Activated CD8-positive, alpha-beta memory T cell treated with anti-CD3 and anti-CD28 coated beads for 24 hours (primary cell): Measurements from ENCODE around the gene FAM114A2.
"Not testable (repeated sequence)": the region's sequence is repeated elsewhere in the genome, so short reads cannot be mapped to it uniquely, and the experiment has no call there.

ENCODE experiments used
- DNase-seq: peaks from one replicate; pipeline ENCODE4 v3.0.0-alpha.2; 2020

Gene FAM114A2

DNA sequence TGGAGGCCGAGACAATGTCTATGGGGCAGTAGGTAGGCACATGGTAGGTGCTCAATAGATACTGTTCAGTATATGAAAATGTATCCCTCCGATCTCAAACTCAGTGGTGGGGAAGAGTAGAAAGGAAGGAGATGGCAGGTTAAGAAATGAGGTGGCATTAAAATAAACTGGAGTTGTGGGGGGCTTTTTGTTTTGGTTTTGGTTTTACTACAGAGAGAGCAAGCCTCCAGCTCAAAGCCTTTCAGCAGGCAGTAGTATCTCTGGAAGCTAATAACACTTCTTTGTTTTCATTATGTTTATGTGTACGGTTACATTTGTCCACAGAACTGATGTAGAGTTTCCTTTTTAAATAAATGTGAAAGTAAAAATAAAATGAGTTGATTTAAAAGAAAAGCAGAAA lies 8.6 kb upstream of the FAM114A2 start:
- no peak for DNase-seq

DNA sequence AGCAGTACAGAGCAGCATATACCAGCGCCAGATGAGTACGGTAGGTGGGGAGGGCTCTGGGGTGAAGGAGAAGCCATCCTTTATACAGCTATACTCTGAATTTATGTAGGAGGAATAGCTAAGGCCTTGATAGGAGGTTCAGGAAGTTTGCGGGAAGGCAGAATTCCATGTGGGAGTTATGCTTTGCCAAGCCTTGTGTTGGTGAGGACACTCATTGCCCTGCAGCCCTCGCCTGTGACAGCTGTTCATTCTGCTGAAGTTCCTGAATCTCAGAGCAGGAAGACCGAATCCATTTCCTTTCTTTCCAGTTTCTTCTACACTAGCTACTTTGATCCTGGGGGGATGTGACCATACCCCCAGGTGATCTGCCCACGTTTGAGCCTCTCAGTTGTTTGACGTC lies 7.8 kb upstream of the FAM114A2 start:
- no peak for DNase-seq

DNA sequence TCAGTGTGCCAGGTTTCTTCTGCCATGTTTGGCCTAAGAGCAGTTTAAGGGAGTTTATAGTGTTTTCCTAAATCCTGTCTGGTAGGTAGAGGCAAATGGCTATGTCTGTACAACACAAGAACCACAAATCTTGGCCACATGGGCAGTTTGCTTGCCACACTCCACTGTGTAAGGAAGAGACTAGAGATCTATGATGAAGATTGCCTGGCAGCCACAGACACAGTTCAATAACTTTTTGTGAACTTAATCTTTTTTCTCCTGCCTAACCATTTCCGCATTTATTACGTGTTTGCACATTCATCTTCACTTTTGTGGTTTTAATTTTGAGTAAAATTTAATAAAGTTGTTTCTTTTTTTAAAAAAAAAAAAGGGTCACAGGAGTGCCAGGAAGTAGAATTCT lies 5.9 kb upstream of the FAM114A2 start:
- DNase-seq = no peak

GRCh38 chr5:154044099-154044498 lies 5.4 kb upstream of the FAM114A2 start:
- DNase-seq = no peak

DNA sequence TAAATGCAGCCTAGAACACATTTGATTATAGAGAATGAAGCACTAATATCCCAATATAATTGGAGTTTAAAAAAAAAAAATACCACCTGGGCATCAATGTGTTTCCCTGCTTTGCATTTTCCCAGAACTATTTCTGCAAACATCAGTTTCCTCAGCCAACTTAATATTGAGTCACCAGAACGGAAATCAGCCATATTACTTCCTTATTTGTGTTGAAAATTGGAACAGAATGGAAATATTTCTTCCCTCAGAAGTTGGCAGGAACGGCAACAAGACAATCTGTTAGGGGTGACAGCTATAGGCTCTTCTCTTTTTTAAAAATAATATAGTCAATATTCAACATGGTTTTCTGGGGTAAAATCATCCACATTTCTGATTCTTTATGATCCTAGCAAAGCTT lies 4.1 kb upstream of the FAM114A2 start:
- DNase-seq = no peak

- DNase-seq = no peak
These were observed 734 bp upstream of the FAM114A2 start for GRCh38 chr5:154039458-154039829.

DNA sequence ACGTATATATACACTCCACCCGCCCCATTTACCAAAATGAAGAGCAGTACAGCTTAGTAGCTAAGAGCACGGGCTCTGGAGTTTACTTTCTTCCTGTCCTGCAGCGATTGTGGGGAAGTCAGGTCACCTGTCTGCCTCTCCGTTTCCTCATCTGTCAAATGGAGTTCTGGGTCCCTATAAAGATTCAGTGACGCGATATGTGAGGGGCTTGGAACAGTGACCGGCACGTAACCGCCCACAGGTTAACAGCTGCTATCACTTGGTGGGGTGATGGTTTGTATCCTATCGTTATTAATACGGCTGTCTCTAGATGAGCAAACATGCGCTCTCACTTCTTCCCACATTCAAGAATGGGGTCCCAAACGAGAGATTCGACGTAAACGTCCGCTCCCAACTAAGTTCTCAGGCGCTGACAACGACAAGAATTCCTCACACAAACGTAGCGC lies 426 bp downstream of the FAM114A2 start:
- DNase-seq = no peak

DNA sequence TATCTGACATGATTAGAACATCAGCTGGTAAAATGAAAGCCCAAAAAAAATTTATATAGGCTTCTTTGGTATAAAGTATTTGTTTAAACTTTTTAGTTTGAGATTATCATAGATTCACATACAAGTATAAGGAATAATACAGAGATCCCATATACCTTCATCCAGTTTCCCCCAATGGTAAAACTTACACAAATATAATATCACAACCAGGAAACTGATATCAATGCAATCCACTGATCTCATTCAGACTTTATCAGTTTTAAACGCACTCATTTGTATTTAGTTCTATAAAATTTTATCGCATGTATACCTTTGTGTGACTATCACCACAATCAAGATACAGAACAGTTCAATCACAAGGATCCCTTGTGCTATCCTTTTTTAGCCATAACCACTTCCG lies 3.8 kb downstream of the FAM114A2 start:
- DNase-seq = no peak

DNA sequence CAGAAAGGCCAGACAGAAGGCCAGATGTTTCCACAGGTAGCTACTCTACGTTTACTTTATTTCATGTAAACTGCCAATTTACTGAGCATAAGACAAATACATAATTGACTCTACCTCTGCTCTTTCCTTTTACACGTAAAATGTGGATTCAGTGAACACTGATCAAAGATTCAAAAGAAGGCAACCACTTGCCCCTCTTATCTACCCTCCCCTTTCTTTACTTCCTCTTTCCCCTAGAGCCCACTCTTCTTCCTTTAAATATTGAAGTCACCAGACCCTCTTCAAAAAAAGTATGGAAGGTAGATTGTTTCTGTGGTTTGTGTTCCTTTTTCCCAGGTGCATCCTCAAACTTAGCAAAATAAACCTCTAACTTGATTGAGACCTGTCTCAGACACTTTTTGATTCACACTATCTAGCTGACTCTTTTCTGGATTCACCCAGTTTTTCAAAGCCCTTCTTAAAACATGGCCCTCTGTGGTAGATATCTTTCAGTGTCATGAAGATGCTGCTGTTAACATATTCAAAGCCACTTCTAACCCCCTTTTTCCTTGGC lies 6.7 kb downstream of the FAM114A2 start:
- no peak for DNase-seq

- no peak for DNase-seq
These were observed 12.8 kb downstream of the FAM114A2 start for GRCh38 chr5:154025951-154026350.

DNA sequence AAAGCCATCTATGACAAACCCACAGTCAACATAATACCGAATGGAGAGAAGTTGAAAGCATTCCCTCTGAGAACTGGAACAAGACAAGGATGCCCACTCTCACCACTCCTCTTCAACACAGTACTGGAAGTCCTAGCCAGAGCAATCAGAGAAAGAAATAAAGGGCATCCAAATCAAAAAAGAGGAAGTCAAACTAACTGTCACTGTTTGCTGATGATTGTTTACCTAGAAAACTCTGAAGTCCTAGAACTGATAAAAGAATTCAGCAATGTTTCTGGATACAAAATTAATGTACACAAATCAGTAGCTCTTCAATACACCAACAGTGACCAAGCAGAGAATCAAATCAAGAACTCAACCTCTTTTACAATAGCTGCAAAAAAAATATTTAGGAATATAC lies 19.8 kb downstream of the FAM114A2 start:
- not testable (repeated sequence) for DNase-seq

GRCh38 chr5:154015071-154015693 lies 23.5 kb downstream of the FAM114A2 start:
- no peak for DNase-seq

GRCh38 chr5:154010660-154011059 lies 28.1 kb downstream of the FAM114A2 start:
- no peak for DNase-seq

DNA sequence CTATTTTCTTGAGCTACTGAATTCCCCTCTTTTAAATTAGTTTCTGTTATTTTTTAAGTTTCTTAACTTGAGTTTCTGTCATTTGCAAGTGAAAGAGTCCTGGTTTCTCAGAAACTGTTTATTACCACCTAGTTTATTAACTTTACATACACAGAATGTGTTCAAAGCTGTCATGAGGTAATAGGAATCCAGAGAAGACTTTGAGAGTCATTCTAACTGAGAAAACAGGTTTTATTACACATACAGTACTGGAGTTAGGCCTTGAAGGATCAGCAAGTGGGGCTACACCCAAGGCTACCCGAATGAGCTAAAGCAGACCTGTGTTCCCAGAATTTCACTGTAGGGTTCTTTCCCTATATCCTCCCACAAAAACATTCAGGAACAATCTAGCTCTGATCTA lies 33.1 kb downstream of the FAM114A2 start:
- DNase-seq = no peak

GRCh38 chr5:154002511-154003020 lies 36.1 kb downstream of the FAM114A2 start:
- DNase-seq = no peak

GRCh38 chr5:154002093-154002492 lies 36.6 kb downstream of the FAM114A2 start:
- no peak for DNase-seq

DNA sequence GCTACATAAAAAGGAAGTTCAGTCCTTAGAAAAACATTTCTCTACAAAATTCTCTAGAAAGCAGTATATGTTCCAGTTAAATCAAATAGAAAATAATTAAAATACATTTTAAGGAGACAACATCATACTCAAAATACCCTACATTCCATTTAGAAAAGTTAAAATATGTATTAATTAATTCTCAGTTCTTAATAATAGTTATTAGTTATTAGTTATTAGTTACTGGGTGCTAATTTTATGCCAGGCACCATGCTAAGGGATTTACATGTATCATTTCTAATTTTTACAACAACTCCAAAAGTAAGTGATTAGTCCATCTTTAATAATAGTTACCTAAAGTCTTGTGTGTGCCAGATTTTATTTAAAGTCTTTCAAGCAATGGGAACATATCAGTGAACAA lies 38.0 kb downstream of the FAM114A2 start:
- DNase-seq = no peak

- DNase-seq = no peak
These were observed 38.7 kb downstream of the FAM114A2 start for GRCh38 chr5:153999995-154000394.

DNA sequence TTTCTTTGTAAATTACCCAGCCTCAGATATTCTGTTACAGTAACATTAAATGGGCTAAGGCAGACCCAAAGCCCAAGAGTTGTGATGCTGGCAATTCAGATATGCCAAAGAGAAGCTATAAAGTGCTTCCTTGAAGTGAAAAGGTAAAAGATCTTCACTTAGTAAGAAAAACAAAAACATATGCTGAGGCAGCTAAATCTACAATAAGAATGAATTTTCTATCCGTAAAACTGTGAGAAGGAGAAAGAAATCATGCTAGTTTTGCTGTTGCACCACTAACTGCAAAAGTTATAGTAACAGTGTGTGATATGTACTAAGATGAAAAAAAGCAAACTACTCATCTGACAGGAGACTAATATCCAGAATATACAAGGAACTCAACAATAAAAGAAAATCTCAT lies 39.9 kb downstream of the FAM114A2 start:
- no peak for DNase-seq

DNA sequence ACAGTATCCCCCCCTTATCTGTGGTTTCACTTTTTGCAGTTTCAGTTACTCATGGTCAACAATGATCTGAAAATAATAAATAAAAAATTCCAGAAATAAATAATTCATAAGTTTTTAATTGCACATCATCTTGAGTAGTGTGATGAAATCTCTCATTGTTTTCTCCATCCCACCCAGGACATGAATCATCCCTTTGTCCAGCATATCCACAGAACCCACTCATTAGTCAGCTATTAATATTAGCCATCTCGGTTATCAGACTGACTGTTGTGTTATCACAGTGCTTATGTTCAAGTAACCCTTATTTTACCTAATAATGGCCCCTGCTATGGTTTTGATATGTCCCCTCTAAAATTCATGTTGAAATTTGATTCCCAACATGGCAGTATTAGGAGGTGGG lies 40.7 kb downstream of the FAM114A2 start:
- DNase-seq = no peak

GRCh38 chr5:153991168-153991567 lies 47.5 kb downstream of the FAM114A2 start:
- no peak for DNase-seq

DNA sequence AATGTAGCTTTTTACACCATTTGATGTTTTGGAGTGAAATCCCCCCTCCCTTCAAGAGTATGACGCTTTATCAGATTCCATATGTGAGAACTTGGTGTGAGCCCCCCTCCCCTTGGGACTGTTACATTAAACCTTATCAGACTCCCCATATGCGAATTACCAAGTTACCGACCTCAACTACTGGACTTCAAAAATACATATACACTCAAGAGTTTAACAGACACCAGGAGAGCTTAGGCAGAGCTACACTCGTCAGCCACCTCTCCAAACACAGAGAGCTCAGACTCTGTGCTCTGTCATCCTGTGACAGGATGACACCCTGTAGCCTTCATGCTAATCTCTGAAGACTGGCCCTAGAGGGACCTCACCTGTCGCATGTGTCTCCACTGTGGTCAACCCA lies 50.2 kb downstream of the FAM114A2 start:
- DNase-seq = no peak

- DNase-seq = no peak
These were observed 51.4 kb downstream of the FAM114A2 start for GRCh38 chr5:153987301-153987700.

DNA sequence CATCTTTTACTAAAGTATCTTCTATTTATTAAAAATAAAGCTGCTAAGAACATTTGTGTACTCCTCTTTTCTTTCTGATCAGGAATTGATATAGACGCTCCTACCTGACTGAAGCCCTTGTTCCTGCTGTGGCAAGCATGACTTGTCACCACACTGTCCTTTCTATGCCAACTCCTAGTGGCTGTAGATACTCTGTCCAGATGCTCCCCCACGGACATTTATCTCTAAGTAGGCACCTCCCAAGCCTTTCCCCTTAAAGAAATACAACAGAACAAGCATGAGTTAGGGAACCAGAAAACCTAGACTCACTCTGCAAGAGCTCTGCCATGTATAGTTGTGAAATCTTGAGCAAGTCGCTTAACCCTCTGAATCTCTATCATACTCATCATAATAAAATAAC lies 53.2 kb downstream of the FAM114A2 start:
- DNase-seq = no peak

DNA sequence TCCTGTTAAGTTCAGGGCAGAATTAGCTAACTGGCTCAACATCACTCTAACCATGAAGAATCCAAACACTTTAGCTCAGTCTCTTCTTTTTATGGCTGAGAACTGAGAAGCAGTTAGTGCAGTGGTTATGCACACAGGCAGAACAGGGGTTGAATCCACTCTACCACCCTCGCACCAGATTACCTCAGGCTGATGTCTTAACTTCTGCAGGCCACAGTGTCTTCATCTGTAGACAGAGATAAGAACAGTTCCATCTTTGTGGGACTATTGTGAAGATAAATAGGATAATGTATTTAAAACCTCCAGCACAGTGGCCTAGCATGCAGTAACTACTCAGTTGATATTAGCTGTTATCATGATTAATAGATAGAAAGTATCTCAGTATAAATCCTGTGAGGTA lies 54.8 kb downstream of the FAM114A2 start:
- DNase-seq = no peak
